ENCODE results near the gene AEN.
A peak's percentile ranks its signal among the peaks of the same experiment; 100 is the strongest.
"Not testable (repeated sequence)": the region's sequence is repeated elsewhere in the genome, so short reads cannot be mapped to it uniquely, and the experiment has no call there.

The AEN gene

GRCh38 chr15:88636654-88637053 lies 15.5 kb downstream of the AEN start:
- no peak for TF ChIP-seq CTCF (conservative IDR thresholded peaks at IDR 0.05)
- H3K27ac ChIP-seq, result no peak overlapping the region

- TF ChIP-seq CTCF (conservative IDR thresholded peaks at IDR 0.05), result no peak
- no peak overlapping the region for H3K27ac ChIP-seq
Observed at GRCh38 chr15:88637436-88637835, 16.3 kb downstream of the AEN start.

GRCh38 chr15:88637841-88638625 lies 16.9 kb downstream of the AEN start:
- no peak for TF ChIP-seq CTCF (conservative IDR thresholded peaks at IDR 0.05)
- peak overlapping the region; percentile 64 for H3K27ac ChIP-seq

- peak; percentile 60 for TF ChIP-seq CTCF (conservative IDR thresholded peaks at IDR 0.05)
- H3K27ac ChIP-seq, result peak within 1 kb of the TSS; percentile 64
Observed at GRCh38 chr15:88638626-88639372, 17.7 kb downstream of the AEN start, which contains the start of gene ISG20. ISG20 (plus strand) TSS chr15:88639016; CDS start chr15:88639367, 351 bp downstream.

- TF ChIP-seq CTCF (conservative IDR thresholded peaks at IDR 0.05), result no peak
Observed at GRCh38 chr15:88641959-88642452, 20.9 kb downstream of the AEN start.

GRCh38 chr15:88642514-88642913 lies 21.4 kb downstream of the AEN start:
- not testable (repeated sequence) for H3K27ac ChIP-seq

More at GRCh38 chr15:88641959-88642452, 20.9 kb downstream of the AEN start:
- H3K27ac ChIP-seq, result no peak overlapping the region

GRCh38 chr15:88644741-88645140 lies 23.6 kb downstream of the AEN start:
- no peak overlapping the region for H3K27ac ChIP-seq
- TF ChIP-seq CTCF (conservative IDR thresholded peaks at IDR 0.05), result no peak

All from VCaP (cell line).